OCI-M1 (cell line): Measurements from ENCODE around the gene ZCWPW1.
A peak's percentile ranks its signal among the peaks of the same experiment; 100 is the strongest.

Experiments
- DNase-seq: peaks from one replicate; lab custom pipeline; 2025; lab: John Stamatoyannopoulos, UW

The ZCWPW1 gene, protein sequence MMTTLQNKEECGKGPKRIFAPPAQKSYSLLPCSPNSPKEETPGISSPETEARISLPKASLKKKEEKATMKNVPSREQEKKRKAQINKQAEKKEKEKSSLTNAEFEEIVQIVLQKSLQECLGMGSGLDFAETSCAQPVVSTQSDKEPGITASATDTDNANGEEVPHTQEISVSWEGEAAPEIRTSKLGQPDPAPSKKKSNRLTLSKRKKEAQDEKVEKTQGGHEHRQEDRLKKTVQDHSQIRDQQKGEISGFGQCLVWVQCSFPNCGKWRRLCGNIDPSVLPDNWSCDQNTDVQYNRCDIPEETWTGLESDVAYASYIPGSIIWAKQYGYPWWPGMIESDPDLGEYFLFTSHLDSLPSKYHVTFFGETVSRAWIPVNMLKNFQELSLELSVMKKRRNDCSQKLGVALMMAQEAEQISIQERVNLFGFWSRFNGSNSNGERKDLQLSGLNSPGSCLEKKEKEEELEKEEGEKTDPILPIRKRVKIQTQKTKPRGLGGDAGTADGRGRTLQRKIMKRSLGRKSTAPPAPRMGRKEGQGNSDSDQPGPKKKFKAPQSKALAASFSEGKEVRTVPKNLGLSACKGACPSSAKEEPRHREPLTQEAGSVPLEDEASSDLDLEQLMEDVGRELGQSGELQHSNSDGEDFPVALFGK

DNA sequence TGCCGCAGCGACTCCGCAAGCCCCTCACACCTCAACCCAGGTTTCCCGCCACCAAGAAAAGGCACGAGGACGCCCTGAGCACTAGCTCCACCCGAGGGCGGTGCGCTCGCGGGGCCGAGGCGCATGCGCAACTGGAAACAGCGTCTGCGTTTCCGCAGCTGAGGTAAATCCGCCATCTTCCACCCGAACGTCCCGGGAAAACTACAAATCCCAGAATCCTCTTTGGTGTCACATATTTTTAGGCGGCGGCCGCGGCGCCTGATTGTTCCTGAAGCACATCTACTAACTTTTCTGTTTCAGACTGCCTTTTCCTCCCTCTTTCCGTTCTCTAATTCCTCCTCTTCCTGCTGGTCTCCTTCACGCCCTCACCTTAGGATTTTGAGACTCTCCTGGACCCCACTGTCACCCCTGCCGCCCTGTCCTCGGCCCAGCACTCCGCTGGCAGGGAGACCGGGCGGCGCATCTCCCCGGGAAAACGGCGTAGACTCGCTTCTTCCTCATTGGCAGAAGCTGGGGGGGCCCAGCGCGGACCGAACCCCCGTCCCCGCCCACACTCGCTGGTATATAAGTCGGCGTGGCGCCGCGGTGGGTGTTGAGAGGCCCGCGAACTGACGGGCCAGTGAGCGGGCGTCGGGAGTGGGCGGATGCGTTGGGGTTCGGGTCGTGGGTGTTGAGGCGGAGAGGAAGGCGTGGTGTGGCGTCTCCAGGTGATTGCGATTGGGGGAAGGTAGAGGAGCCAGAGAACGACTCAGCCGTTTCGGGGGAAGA is at the start of gene ZCWPW1:
Gene ZCWPW1 (minus strand): TSS at position 505 of the 768 bp plus-strand sequence. CDS start 8,054 bp downstream, outside the sequence.
- DNase-seq: peak; percentile 99

DNA sequence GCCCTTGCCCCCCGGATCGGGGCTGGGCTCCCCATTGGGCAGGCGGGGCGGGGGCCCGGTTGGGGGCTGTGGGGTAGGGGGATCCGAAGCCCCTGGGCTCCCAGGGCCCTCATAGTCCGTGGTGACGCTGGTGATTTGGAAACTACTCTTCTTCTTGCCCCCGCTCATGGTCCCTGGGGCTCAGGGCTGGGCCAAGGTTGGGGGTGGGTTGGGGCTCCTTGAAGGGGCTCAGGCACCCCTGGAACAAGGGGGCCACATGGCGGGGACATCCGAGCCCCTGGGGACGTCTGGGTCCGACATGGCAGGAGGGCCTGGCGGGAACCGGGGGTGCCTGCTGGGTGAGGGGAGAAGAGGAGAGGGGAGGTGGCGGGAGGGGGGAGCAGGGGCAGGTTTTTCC is 49.4 kb upstream of the ZCWPW1 start:
- DNase-seq: no peak

DNA sequence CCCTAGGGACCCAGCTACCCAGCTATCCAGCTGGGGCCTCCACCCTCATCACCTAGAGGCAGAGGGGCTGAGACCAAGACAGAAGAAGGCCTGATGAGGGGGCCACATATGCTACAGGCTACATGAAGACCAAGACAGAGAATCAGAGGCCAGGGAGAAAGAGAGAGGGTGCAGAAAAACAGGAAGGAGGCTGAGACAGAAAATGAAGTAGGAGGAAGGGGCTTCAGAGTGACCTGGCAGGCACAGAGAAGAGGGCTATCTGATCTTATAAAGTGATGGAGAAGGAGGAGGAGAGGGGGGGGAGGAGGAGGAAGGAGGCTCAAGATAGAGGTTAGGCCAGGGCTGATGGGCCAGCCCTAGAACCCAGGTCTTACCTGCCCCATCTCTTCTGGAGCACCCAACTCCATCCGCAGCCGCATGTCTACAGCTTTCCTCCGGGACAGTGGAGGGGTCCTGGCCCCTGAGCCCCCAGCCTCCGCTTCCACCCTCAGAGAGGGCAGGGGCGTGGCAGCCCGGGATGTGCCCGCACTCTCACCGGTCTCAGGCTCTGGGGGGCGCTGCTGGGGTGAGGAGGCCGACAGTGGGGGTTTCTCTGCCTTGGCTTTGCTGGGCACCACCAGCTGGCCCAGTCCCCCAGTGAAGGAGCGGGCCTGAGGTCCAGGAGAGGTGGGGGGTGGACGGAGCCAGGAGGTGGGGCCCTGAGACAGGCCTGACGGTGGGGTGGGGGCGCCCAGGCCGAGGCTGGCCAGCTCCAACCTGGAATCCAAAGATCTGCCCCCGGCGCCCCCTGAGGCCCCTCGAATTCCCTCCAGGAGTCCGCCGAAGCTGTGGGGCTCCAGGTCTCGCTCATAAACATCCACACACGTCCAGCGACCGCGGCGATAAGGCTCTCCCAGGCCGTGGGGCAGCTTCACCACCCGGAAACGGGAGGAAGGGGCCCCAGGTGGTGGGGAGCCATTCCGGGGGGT is 48.7 kb upstream of the ZCWPW1 start:
- DNase-seq: peak; percentile 54

DNA sequence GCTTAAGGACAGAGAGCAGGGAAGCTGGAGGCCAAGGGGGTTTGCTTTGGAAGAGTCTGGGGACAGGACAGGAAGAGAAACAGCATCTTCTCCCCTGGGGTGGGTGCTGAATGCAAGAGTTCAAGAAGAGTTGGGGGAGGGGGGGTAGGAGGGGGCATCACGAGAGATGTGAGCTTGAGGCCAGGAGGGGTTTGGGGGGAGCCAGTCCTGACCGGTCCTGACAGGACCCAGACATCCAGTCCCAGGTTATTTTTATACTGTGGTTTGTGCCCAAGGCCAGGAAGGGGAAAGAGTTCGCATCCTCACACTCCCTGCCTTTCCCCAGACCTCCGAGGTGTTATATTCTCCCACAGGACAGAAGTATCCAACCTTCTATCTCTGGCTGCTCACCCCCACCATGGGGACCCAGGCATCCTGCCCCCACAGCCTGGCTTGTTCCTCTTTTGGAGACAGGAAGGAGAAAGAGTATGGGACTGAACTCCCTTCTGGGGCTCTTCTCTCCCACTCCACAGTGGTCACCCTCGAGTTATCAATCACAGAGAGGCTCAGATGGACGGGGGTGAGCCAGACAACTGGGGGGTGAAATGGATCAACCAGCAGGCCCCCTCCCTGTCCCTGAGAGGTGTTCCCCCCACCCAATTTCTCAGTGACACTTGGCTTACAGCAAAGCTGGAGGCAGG is 47.7 kb upstream of the ZCWPW1 start:
- DNase-seq: peak; percentile 32

DNA sequence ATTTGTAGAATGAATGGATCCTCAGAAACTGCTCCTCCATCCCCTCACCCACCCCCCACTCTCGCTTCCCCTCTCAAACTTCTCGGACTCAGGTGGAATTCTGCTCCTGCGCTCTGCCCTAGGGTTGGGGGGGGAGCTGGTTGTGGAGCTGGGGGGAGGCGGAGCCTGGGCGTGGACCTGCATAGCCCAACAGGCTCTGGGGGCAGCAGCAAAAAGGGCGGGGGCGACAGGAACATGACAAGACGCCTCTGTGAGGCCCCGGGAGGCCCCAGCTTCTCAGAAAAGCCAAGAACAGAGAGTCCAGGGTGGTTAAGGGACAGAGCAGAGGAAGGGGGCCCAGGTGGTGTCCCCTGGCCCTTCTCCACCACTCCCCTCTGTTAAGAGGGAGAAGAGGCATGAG is 47.0 kb upstream of the ZCWPW1 start:
- DNase-seq: no peak

DNA sequence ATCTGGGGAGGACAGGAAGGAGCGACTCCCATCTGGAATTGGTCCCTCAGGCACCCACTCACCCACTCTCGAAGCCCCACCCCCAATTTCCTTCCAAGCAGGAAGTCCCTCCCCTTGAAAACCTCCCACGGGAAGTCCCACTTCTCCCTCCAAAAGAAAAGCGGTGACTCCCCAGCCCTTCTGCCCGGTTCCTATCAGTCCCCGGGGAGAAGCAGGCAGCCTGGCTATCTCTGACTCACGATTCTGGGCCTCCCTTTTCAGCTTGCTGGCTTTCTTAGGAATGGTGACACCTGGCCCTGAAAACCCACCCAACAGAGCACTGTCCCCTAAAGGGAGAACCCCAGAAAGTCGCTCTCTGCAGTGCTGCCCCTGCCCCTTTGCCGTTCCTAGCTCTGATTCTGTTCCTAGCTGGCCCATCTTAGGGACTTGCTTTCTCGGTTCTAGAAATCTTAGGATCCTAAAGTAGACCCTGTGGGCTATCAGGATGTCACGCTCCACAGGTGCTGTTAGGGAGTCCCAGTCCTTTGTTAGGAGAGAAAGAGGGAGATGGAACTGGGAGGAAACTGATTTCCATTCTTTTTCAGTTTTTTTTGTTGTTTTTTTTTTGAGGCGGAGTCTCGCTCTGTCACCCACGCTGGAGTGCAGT is 44.5 kb upstream of the ZCWPW1 start:
- DNase-seq: no peak

DNA sequence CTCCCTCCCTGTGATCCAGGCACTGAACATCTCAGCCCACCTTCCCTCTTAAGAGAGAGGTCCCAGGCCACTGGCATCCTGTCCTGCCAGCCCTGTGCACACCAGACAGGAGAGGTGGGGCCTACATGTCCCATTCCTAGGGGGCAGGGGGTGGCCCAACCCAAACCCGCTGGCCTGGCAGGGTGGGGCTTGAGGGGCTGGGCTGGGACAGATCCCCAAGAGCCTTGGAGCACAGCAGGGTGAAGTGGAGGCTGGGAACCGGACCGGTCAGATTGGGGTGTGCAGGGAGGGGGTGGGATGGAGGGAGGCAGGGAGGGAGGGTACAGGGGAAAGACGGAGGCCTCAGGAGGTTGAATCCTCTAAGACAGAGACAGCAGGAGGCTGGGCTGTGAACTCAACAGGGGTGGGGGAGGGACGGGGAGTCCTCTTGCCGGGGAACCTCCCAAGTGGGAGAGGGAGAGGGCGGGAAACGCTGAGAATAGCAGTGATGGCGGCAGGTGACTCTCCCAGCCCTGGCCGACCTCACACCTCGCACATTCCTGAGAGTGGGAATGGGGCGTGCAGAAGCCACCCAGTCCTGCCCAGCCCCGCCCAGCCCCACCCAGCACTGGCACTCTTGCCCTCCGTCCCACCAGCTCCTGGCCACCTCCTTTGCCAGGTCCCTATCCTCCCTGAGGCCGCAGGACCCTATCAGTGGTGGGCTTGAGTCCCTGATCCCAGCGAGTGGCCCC is 43.8 kb upstream of the ZCWPW1 start:
- DNase-seq: no peak

DNA sequence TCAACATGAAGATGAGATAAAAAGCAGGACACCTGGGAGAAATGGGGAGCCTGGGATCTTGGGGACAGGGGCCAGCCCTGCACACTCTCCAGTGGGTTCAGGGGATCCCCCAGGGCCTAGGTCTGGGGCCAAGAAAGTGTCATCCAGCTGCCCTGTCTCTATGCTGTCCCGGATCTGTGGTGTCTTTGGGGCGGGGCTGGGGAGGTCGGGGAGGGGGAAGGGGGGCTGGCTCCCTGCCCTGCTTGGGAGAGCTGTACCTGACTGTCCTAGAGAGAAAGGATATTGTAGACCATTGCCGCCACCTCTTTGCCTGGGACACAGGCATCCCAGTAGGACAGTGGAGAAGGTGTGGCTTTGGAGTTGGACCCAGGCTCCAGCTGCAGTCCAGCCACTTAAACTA is 42.5 kb upstream of the ZCWPW1 start:
- no peak for DNase-seq

DNA sequence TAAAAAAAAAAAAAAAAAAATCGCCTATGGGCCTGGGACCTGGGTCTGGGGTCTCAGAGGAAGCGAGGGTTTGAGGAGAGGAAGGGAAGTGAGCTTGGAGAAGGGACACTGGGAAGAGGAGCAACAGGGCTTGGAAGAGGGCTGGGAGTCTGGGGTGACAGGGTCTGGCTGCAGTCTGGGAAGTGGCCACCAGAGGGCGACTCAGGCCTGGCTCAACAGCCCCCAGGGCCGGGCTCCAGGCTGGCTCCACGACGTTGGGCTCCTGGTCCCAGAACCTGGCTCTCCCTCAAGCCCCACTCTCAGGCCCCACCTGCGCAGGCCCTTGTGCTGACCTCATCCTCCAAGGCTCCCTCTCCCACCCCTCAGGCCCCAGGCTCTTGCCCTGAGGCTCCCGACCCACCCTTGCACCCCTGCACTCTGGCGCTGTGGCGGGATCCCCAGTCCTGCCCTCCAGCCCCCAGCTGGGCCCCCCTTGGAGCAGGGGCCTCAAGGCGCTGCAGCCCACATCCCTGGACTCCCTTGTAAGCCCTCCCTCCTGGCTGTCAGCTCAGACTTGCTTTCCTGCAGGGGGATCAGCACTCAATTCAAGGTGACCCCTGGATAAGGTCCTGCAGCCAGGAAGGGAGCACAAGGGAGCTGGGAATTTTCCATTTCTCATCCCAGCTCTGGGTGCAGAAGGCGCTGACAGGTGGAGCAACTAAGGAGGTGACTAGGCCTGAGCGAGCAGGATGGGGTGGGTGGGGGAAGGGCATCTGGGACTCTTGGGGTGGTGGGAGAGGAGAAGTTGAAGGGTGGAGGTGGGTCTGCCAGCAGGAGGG is 40.9 kb upstream of the ZCWPW1 start:
- peak; percentile 92 for DNase-seq

DNA sequence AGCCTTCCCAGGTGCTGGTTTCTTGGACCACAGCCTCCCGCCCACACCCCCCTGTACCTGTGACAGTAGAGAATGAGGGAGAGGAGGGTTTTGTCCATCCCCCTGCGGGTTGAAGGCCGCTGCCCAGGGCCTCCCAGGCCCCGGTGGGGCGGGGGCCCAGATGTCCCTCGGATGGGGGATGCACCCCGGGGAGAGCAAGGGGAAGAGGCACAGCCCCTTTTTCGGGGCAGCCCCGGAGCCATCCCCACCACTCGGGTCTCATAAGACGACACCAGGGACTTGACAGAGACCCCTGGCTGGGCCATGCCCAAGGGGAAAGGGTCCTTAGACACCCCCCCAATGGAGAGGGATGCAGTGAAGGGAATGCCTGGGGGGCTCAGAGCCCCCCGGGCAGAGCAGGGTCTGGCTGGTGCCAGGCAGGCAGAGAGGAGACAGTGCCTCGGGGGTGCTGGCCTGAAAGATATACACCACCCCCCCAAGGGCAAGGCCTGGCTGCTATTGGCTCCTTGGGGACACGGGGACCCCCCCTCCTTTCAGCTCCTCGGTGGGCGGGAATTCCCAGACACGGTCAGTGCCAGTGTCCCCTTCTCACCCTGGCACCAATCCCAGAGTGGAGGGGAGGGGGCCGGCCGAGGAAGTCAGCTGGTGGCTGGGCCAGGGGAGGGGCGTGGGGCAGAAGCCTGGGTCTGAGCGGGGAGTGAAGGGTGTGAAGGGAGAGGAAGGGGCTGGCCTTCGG is 39.3 kb upstream of the ZCWPW1 start:
- DNase-seq: no peak

DNA sequence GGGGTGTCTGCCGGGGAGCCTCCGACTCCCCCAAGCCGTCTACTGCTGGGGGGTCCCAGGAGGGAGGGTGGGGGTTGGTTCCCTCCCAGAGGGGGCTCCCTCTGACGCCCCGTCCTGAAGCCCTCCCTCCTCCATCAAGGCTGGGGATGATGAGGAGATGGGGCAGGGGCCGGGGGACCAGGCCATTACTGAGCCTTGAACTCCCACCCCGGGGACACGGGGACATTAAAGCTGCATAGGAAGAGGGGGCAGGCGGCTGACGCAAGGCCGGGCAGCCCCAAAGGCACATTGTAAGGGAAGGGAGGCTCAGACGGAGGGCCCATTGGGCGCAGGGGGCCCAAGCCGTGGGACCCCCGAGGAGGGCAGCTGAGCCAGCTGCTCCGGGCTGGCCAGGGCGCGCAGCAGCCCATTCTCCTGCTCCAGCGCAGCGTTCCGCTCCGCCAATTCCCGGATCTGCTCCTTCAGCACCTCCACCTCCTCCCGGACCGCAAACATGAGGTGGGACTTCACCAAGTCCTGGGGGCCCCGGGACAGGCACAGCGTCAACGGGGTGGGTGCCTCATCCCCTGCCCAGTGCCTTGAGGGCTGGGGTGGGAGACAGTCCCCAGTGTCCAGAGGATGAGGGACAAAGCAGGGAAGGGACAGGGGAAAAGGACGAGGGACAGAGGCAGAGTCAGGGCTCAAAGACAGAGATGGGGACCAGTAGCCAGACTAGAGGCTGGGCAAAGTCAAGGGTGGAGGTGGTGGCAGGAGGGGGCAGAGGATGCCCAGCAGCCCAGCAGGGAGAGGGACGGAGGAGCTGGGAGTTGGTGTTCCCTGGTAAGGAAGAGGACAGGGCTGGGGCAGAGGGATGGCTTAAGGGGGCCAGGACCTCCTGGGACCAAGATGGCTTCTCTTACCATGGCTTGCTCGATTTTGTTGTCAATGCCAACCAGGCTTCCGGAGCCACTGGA is 38.4 kb upstream of the ZCWPW1 start:
- DNase-seq: no peak

DNA sequence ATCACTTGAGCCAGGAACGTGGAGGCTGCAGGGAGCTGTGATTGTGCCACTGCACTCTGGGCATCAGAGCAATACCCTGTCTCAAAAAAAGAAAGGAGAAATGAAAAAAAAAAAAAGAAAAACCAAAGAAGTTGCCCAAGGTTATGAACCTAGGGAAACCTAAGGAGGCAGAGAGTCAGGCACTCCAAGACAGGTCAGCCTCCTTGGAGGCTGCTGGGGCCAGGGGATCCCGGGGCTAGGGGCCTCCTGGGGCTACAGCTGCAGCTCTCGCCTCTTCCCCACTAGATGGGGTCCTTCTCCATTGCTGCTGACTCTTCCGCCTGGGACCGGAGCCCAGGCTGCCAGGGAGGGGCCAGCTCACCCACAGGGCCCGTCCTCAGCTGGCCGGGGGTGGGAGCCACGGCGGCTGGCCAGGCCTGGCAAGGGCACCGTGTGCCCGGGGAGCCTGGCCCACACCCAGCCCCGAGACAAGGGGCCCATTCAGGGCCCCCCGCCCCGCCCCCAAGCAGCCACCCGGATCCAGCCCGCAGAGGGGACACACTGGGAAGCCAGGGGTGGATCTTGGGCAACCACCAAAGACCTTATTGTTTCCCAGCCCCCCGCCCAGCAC is 37.3 kb upstream of the ZCWPW1 start:
- DNase-seq: peak; percentile 62

DNA sequence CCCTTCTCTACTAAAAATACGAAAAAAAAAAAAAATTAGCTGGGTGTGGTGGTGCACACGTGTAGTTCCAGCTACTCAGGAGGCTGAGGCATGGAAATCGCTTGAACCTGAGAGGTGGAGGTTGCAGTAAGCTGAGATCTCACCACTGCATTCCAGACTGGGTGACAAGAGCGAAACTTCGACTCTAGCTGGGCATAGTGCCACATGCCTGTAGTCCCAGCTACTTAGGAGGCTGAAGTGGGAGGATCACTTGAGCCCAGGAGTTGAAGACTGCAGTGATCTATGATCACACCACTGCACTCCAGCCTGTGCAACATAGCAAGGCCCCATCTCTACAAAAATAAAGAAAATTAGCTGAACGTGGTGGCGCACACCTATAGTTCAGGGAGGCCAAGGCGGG is 36.8 kb upstream of the ZCWPW1 start:
- no peak for DNase-seq

DNA sequence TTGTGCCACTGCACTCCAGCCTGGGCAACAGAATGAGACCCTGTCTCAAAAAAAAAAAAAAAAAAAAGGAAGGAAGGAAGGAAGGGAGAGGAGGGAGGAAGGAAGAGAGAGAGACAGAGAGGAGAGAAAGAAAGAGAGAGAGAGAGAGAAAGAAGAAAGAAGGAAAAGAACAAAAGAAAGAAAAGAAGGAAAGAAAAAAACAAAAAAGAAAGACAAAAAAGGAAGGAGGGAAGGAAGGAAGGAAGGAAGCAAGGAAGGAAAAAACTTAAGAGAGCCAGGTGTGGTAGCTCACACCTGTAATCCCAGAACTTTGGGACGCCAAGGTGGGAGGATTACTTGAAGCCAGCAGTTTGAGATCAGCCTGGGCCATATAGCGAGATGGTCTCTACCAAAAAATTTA is 36.3 kb upstream of the ZCWPW1 start:
- no peak for DNase-seq

DNA sequence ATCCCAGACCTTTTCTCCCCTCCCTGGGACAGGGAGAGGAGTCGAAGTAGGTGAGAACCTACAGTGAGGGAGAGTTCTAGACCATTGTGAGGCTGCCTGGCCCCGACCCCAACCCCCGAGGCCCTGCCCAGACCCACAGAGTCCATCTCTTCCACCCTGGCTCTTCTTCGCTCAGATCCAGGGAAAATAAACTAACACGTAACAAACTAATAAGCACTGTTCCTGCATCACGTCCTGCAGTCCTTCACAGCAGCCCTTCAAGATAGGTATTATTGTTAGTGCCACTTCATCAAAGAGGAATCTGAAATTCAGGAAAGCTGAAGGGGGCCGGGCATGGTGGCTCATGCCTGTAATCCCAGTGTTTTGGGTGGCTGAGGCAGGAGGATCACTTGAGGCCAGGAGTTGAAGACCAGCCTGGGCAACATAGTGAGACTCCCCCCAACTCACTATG is 35.7 kb upstream of the ZCWPW1 start, which contains the start of gene SPACDR:
Gene SPACDR (minus strand): TSS at position 51 of the 451 bp plus-strand sequence. CDS start 235 bp downstream, outside the sequence.
- DNase-seq: no peak

DNA sequence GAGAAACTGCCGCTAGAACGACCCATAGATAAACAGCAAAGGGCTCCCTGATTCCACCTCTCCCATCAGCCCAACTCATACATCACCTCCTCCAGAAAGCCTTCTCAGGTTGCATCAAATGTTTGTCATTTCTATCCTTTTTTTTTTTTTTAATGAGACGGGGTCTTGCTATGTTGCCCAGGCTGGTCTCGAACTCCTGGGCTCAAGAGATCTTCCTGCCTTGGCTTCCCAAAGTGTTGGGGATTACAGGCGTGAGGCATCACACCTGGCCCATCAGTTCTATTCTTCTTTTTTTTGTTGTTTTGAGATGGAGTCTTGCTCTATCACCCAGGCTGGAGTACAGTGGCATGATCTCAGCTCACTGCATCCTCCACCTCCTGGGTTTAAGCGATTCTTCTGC is 28.5 kb upstream of the ZCWPW1 start:
- no peak for DNase-seq
